ENCODE results near the gene WDFY4. TPM values are rescaled to one million over a fixed set of nuclear protein-coding genes. Genes with fewer than 3 reads are reported as not detected.

Gene WDFY4
- total RNA-seq, 1 experiment from 2014 or later: not detected

DNA sequence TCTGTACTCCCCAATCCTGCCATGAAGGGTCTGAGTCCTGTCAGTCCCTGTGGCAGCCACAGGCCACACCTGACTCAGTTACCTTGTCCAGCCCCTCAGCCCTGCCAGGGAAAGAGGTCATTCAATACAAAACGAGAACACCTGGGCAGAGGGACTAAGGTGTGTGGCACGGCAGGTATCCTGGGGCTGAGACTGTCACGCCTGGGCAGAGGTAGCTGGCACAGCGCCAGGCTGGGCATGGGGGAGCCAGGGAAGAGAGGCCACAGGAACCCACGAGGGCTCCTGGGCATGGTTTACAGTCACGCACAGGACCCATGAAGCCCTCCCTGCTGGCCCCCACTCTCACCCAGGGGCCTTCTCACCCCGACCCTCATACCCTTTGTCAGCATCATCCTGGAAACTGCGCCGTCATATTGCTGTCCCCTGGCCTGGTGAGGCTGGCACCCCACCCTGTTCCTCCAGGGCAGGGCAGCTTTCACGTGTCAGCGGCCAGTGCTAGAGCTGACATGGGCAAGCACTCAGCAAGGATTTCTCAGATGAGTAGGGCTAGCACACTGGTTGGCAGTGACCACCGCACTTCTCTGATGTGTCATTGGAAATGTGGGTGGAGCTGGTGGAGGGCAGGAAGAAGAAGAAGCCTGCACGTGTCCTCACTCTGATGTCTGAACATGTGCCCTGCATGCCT is 212.2 kb downstream of the WDFY4 start:
- TF ChIP-seq, protein P1, sequence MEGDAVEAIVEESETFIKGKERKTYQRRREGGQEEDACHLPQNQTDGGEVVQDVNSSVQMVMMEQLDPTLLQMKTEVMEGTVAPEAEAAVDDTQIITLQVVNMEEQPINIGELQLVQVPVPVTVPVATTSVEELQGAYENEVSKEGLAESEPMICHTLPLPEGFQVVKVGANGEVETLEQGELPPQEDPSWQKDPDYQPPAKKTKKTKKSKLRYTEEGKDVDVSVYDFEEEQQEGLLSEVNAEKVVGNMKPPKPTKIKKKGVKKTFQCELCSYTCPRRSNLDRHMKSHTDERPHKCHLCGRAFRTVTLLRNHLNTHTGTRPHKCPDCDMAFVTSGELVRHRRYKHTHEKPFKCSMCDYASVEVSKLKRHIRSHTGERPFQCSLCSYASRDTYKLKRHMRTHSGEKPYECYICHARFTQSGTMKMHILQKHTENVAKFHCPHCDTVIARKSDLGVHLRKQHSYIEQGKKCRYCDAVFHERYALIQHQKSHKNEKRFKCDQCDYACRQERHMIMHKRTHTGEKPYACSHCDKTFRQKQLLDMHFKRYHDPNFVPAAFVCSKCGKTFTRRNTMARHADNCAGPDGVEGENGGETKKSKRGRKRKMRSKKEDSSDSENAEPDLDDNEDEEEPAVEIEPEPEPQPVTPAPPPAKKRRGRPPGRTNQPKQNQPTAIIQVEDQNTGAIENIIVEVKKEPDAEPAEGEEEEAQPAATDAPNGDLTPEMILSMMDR (conservative IDR thresholded peaks at IDR 0.05): no peak
- Histone ChIP-seq H4K8ac (replicated peaks; ENCODE audit: insufficient read length, low read depth, low read length) (no peak overlapping the region), H3K79me2 (ENCODE audit: insufficient read depth, low read length) (no peaks in the 10 kb centered on the region), H3K4ac (ENCODE audit: low read depth, low read length) (no peak overlapping the region), H3K9ac (ENCODE audit: extremely low read depth, insufficient read length, low read length) (no peak overlapping the region), H2AK5ac (ENCODE audit: insufficient read length, low read length) (no peak overlapping the region), H3K79me1 (ENCODE audit: insufficient read depth, low read depth, low read length, poor library complexity, severe bottlenecking) (no peaks in the 10 kb centered on the region), H3K14ac (ENCODE audit: insufficient read depth, low read length) (peak overlapping the region; percentile 29; the same call in 1 of the 2 replicates), H2AFZ (ENCODE audit: low read length) (no peak overlapping the region), H2BK15ac (ENCODE audit: low read depth, low read length) (no peak overlapping the region), H2BK120ac (ENCODE audit: low read depth, low read length, poor library complexity, severe bottlenecking) (no peak overlapping the region), H4K20me1 (ENCODE audit: control insufficient read depth, insufficient read depth, insufficient read length) (no peaks in the 10 kb centered on the region), H3K18ac (ENCODE audit: insufficient read length, low read depth, low read length) (no peak overlapping the region), H3K23me2 (ENCODE audit: insufficient read length, low read depth, low read length, poor library complexity, severe bottlenecking) (no peaks in the 10 kb centered on the region), H2BK5ac (ENCODE audit: insufficient read length, low read length) (no peak overlapping the region), H4K91ac (ENCODE audit: insufficient read length, low read depth, low read length) (no peak overlapping the region), H3K4me2 (ENCODE audit: insufficient read depth, insufficient read length, low read length) (no peak overlapping the region), H2BK12ac (ENCODE audit: insufficient read length, low read depth, low read length) (no peak overlapping the region), H3K4me1 (ENCODE audit: insufficient read depth, low read length) (no peaks in the 10 kb centered on the region), H3K27me3 (ENCODE audit: insufficient read depth, low read length) (no peaks in the 10 kb centered on the region), H3T11ph (ENCODE audit: low read length) (no peak overlapping the region), H3K56ac (ENCODE audit: insufficient read length, low read depth, low read length) (no peak overlapping the region), H3K9me3 (ENCODE audit: control insufficient read depth, low read depth, low read length) (no peaks in the 10 kb centered on the region), H3K27ac (ENCODE audit: insufficient read length, low read depth, low read length) (no peak overlapping the region), H2BK20ac (ENCODE audit: low read depth, low read length, poor library complexity, severe bottlenecking) (no peak overlapping the region), H4K5ac (ENCODE audit: insufficient read length, low read depth, low read length) (no peak overlapping the region), H3K23ac (ENCODE audit: insufficient read length, low read depth, low read length) (no peak overlapping the region)
- DNase-seq: no peak
- Mint-ChIP-seq H3K4me1 (no peaks in the 10 kb centered on the region), H3K27ac (0 out of 7 replicates have a peak overlapping the region, but pooled peaks of 2 of the 3 experiments have one; percentile 26 to 38), H3K4me3 (no peak overlapping the region), H3K36me3 (ENCODE audit: insufficient read depth in 1 of 3, low read depth in 3 of 3) (no peaks in the 10 kb centered on the region), H3K27me3 (ENCODE audit: low read depth) (no peaks in the 10 kb centered on the region; the same call in 1 of the 2 replicates), H3K9me3 (no peaks in the 10 kb centered on the region)
- no CpG with 5 or more reads among the region's 13 CpGs for WGBS (ENCODE audit: extremely low coverage, insufficient read length, low lambda C conversion rate)

Measured in H9 (cell line).